Epithelial cell of proximal tubule (primary cell): ENCODE data around the gene PRPS1. TPM values are rescaled to one million over a fixed set of nuclear protein-coding genes. Genes with fewer than 3 reads are reported as not detected.

Experiments
- DNase-seq: peaks from one replicate; pipeline ENCODE4 v3.0.0-alpha.2; 2011; ENCODE audit warnings: low read depth
- H3K4me3 ChIP-seq: 2 replicates; pipeline ENCODE4 v1.5.1; 2011; ENCODE audit warnings: low read depth, mild to moderate bottlenecking, low read length
- total RNA-seq: library from RNA; depleted of rRNA; stranded (reverse); fragments of >200 nt; gene quantifications from 2 replicates; pipeline ENCODE4 v1.2.3, GENCODE V29; 2015
- TF ChIP-seq, protein P1 (sequence below): conservative IDR thresholded peaks from 2 replicates; pipeline ENCODE4 v1.5.1; 2012; ENCODE audit warnings: low read depth, mild to moderate bottlenecking, low read length

Gene PRPS1
- total RNA-seq, 1 donor from 2014 or later, result 36.3 TPM

DNA sequence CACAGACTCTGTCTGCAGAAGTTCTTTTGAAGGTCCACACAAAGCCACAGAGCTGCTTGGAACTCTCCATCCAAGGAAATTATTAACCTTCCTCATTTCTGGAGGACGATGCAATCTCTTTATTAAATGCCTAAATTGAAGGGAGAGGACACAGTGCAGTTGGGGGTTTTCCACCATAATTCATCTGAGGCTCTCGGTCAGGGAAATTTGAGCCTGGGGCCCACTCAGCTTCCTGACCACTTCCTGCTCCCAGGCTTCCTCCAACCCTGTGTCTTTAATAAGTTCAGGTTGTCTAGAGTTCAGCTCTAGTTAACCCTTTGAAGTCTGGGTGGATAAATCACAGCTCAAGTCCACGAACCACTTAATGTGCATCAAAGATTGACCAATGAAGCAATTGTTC, 58.5 kb downstream of the PRPS1 start:
- no peak overlapping the region for H3K4me3 ChIP-seq
- no peak for DNase-seq
- TF ChIP-seq, protein P1, sequence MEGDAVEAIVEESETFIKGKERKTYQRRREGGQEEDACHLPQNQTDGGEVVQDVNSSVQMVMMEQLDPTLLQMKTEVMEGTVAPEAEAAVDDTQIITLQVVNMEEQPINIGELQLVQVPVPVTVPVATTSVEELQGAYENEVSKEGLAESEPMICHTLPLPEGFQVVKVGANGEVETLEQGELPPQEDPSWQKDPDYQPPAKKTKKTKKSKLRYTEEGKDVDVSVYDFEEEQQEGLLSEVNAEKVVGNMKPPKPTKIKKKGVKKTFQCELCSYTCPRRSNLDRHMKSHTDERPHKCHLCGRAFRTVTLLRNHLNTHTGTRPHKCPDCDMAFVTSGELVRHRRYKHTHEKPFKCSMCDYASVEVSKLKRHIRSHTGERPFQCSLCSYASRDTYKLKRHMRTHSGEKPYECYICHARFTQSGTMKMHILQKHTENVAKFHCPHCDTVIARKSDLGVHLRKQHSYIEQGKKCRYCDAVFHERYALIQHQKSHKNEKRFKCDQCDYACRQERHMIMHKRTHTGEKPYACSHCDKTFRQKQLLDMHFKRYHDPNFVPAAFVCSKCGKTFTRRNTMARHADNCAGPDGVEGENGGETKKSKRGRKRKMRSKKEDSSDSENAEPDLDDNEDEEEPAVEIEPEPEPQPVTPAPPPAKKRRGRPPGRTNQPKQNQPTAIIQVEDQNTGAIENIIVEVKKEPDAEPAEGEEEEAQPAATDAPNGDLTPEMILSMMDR, result no peak

DNA sequence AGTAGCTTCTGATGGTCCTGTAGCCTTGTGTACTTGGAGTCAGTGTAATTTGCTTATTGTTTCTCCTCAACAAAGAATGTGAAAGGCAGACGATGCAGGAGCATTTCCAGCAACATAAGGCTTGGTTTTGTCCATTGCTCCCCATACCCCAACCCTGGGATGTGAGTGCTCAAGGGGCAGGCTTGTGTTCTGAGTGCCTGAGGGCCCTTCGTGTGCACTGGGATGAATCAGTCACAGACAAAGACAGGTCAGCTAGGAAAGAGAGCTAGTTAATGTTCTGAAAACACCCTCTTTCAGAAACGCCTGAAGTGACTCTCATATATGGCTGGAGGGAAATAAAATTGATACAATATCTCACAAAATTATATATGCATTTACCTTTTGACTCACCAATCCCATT, 59.1 kb downstream of the PRPS1 start:
- no peak for DNase-seq
- H3K4me3 ChIP-seq, result no peak overlapping the region
- TF ChIP-seq, protein P1, result no peak

DNA sequence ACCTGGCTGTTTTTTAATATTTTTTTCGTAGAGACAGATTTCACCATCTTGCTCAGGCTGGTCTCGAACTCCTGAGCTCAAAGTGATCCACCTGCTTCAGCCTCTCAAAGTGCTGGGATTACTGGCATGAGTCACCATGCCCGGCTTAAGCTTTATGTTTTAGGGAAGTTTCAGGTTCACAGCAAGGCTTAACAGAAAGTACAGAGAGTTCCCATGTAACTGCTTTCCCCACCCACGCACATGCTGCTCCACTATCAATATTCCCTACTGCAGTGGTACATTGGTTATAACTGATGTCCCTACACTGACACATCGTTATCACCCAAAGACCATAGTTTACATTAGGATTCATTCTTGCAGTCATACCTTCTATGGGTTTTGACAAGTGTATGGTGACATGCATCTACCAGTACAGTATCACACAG, 62.7 kb downstream of the PRPS1 start:
- H3K4me3 ChIP-seq, result no peak overlapping the region
- no peak for DNase-seq
- TF ChIP-seq, protein P1, result no peak

DNA sequence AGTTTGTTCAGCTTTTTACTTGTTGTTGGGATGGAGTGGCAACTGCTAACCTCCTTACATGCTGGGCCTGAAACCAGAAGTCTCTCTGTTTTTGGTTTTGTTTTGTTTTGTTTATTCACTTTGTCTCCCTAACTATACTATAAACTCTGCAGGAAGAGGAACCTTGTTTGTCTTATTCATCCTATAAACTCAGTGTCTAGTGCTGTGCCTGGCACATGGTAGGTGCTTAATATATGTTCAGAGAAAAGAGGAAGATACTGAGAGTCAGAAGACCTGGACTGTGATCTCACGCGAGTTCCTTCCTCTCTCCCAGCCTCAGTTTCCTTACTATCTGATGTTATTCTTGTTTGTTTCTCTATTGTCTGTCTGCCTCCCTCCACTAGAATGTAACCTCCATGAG, 71.3 kb downstream of the PRPS1 start:
- H3K4me3 ChIP-seq, result no peak overlapping the region
- TF ChIP-seq, protein P1, result no peak
- DNase-seq, result no peak

DNA sequence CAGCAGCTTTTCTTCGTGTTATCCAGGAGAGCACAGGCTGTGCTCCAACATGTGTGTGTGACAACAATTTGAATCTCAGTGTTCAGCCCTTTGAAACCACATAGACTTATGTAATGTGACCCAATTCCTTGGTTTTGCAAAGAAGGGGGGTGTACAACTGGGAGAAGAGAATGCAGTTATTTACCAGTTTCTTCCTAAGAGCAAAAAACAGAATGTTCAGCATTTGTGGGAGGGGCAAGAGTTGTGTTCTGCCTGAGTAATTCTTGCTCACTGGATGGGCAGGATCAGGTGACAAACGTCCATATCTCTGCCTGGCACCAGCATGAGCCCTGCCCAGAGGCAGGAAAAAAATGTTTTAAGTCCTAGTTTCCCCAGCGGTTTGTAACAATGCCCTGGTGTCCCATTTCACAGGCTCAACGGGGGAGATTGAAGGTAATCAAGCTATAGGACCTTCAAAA, 72.0 kb downstream of the PRPS1 start:
- TF ChIP-seq, protein P1, result no peak
- H3K4me3 ChIP-seq, result no peak overlapping the region
- no peak for DNase-seq

Other genes with a start within 250 kb of the PRPS1 start
- gene FRMPD3, start 178.9 kb upstream of the PRPS1 start, total RNA-seq, result under 0.01 and 0.12 TPM in 2 replicates
- gene TSC22D3, start 147.3 kb downstream of the PRPS1 start, total RNA-seq, result 18.7 and 32.9 TPM in 2 replicates
- not detected in 2 replicates for gene NCBP2L, start 149.2 kb downstream of the PRPS1 start, total RNA-seq
- gene MID2, start 197.4 kb downstream of the PRPS1 start, total RNA-seq, result 6.1 and 11.0 TPM in 2 replicates